ENCODE results near the gene FRAS1. TPM values are rescaled to one million over a fixed set of nuclear protein-coding genes. Genes with fewer than 3 reads are reported as not detected.

The FRAS1 gene
- total and polyA plus RNA-seq, 2 donors (not counting 1 experiment from before 2014, with no cell fraction given), result 0.03 to 0.12 TPM

DNA sequence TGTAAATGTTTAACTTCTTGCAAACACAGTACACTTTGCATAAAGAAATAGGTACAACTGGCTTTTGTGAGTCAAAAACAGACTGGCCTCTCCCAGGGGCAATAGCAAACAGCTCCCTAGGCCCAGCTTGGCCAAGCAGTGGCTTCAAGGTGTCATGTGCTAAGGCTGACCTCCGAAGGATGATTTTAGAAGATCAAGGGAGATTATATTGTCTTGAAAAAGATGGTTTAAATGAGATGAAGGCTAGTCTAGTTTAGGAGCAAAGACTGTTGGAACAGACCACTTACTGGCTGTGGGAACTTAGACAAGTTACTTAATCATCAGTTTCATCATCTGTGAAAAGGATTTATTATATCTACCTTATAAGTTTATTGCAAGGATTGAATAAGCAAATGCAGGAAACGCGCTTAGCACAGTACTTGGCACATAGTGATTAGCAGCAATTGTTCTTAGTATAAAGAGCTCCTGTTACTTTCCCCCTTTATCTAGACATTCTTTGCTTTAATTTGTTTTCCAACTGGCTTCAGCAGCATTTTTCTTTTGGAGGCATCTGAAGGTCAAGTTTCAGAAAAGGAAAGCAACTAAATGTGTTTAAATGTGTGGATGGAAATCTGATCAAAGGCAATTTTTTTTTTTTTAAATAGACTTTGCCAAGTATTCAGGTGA, 511.6 kb downstream of the FRAS1 start:
- Histone ChIP-seq H4K20me1 (ENCODE audit: control insufficient read depth, insufficient read depth, low read length, poor library complexity, severe bottlenecking) (no peaks in the 10 kb centered on the region), H2AFZ (ENCODE audit: insufficient read depth, low read depth, low read length, poor library complexity, severe bottlenecking) (no peak overlapping the region), H3K79me2 (ENCODE audit: control insufficient read depth, insufficient read depth, low read length) (no peaks in the 10 kb centered on the region), H3K9me3 (ENCODE audit: control extremely low read depth in 1 of 3, control insufficient read depth in 2 of 3, insufficient read depth in 1 of 3, low read length in 2 of 3) (no peaks in the 10 kb centered on the region), H3K4me3 (ENCODE audit: control extremely low read depth in 1 of 5, extremely low read depth in 1 of 5, insufficient read depth in 1 of 5, low read depth in 2 of 5, low read length in 4 of 5) (no peak overlapping the region), H3K27me3 (replicated peaks in 1 of 4; ENCODE audit: control extremely low read depth in 1 of 4, control insufficient read depth in 3 of 4, insufficient read depth in 4 of 4, low read length in 3 of 4) (no peaks in the 10 kb centered on the region), H3K4me2 (replicated peaks; ENCODE audit: low read depth, low read length, poor library complexity, severe bottlenecking) (no peak overlapping the region), H3K4me1 (ENCODE audit: control insufficient read depth in 2 of 2, insufficient read depth in 2 of 2, low read length in 2 of 2) (no peaks in the 10 kb centered on the region), H3K9ac (ENCODE audit: low read length) (no peak overlapping the region), H3K27ac (ENCODE audit: low read length in 2 of 2) (no peak overlapping the region), H3K36me3 (replicated peaks in 1 of 2; ENCODE audit: control extremely low read depth in 1 of 2, control insufficient read depth in 1 of 2, extremely low read depth in 1 of 2, insufficient read depth in 2 of 2, low read length in 1 of 2) (no peaks in the 10 kb centered on the region)
- H3K27me3 Mint-ChIP-seq, result peaks cover 10% of the 10 kb centered on the region
- ChIA-PET POLR2A (no interaction called here), CTCF (no interaction called here)
- TF ChIP-seq CTCF (IDR thresholded peaks at IDR 0.05) (no peak), EZH2 (IDR thresholded peaks at IDR 0.05; ENCODE audit: borderline replicate concordance, insufficient read depth, low read depth, low read length, poor library complexity, severe bottlenecking) (no peak)
- ATAC-seq (ENCODE audit: low read depth), result no peak
- H3K4me3 Mint-ChIP-seq, result no peak overlapping the region
- intact Hi-C loops (cut with micrococcal nuclease), result no loop called here
- 67% methylated on average over 1 of the region's 3 CpGs for WGBS (ENCODE audit: insufficient coverage)
- H3K27ac Mint-ChIP-seq, result no peak overlapping the region
- no peaks in the 10 kb centered on the region for H3K9me3 Mint-ChIP-seq (ENCODE audit: insufficient read depth)
- H3K4me1 Mint-ChIP-seq, result peaks cover 3% of the 10 kb centered on the region
- DNase-seq, result no peak

DNA sequence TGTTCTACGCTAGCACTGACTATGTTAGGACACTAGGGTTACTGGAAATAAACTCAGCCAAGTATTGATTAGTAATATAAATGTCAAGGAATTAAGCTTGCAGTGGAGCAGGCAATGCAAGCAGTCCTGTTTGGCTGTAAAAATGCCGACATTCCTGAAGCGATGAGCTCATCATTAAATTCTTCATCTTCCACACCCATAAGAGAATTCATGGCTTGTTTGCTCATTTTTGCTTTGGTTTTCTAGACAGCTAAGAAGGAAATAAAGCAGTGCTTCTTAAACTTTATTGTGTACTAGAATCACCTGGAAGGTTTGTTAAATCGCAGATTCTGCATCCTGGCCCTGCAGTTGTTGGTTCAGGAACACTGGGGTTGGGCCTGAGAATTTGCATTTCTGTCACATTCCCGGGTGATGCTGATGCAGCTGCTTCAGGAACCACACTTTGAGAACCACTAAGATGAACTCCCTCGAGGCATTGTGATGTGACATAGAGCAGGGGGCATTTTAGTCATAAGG, 512.2 kb downstream of the FRAS1 start:
- no peak for ATAC-seq (ENCODE audit: low read depth)
- no peak overlapping the region for H3K27ac ChIP-seq (ENCODE audit: low read length in 2 of 2)
- H2AFZ ChIP-seq (ENCODE audit: insufficient read depth, low read depth, low read length, poor library complexity, severe bottlenecking), result no peak overlapping the region
- peaks cover 0 to 3% (median 0%) of the 10 kb centered on the region in 4 experiments for H3K27me3 ChIP-seq (replicated peaks in 1 of 4; ENCODE audit: control extremely low read depth in 1 of 4, control insufficient read depth in 3 of 4, insufficient read depth in 4 of 4, low read length in 3 of 4)
- CTCF ChIA-PET, result no interaction called here
- H3K9ac ChIP-seq (ENCODE audit: low read length), result no peak overlapping the region
- H3K36me3 ChIP-seq (replicated peaks in 1 of 2; ENCODE audit: control extremely low read depth in 1 of 2, control insufficient read depth in 1 of 2, extremely low read depth in 1 of 2, insufficient read depth in 2 of 2, low read length in 1 of 2), result no peaks in the 10 kb centered on the region
- TF ChIP-seq EZH2 (IDR thresholded peaks at IDR 0.05; ENCODE audit: borderline replicate concordance, insufficient read depth, low read depth, low read length, poor library complexity, severe bottlenecking) (no peak), CTCF (IDR thresholded peaks at IDR 0.05) (no peak)
- Mint-ChIP-seq H3K4me1 (no peaks in the 10 kb centered on the region), H3K4me3 (no peak overlapping the region), H3K27me3 (peaks cover 9% of the 10 kb centered on the region), H3K9me3 (ENCODE audit: insufficient read depth) (no peaks in the 10 kb centered on the region), H3K27ac (no peak overlapping the region)
- intact Hi-C loops (cut with micrococcal nuclease), result no loop called here
- no peak for DNase-seq
- H3K4me3 ChIP-seq (ENCODE audit: control extremely low read depth in 1 of 5, extremely low read depth in 1 of 5, insufficient read depth in 1 of 5, low read depth in 2 of 5, low read length in 4 of 5), result no peak overlapping the region
- no peaks in the 10 kb centered on the region for H3K9me3 ChIP-seq (ENCODE audit: control extremely low read depth in 1 of 3, control insufficient read depth in 2 of 3, insufficient read depth in 1 of 3, low read length in 2 of 3)
- H3K4me1 ChIP-seq (ENCODE audit: control insufficient read depth in 2 of 2, insufficient read depth in 2 of 2, low read length in 2 of 2), result no peaks in the 10 kb centered on the region
- H3K79me2 ChIP-seq (ENCODE audit: control insufficient read depth, insufficient read depth, low read length), result no peaks in the 10 kb centered on the region
- H4K20me1 ChIP-seq (ENCODE audit: control insufficient read depth, insufficient read depth, low read length, poor library complexity, severe bottlenecking), result no peaks in the 10 kb centered on the region
- H3K4me2 ChIP-seq (replicated peaks; ENCODE audit: low read depth, low read length, poor library complexity, severe bottlenecking), result no peak overlapping the region
- WGBS (ENCODE audit: insufficient coverage), result 69% methylated on average over 4 of the region's 6 CpGs
- POLR2A ChIA-PET, result no interaction called here
